Measurements from ENCODE around the gene SIRT5. TPM values are rescaled to one million over a fixed set of nuclear protein-coding genes. Genes with fewer than 3 reads are reported as not detected.

SIRT5 gene
- total RNA-seq, 1 experiment from 2014 or later: 7.6 TPM

GRCh38 chr6:13573669-13574110, 711 bp upstream of the SIRT5 start:
- POLR2A ChIA-PET (ENCODE audit: low non-redundant PET): no interaction called here
- H3K27me3 ChIP-seq (replicated peaks; ENCODE audit: insufficient read depth, low read depth, low read length, poor library complexity): no peaks in the 10 kb centered on the region
- H3K4me3 ChIP-seq (ENCODE audit: low read depth, low read length, poor library complexity, severe bottlenecking): peak overlapping the region; percentile 67
- CTCF ChIA-PET: no interaction called here
- TF ChIP-seq CTCF (conservative IDR thresholded peaks at IDR 0.05; ENCODE audit: low read depth, low read length): no peak
- no peak for TF ChIP-seq EZH2 (IDR thresholded peaks at IDR 0.05; ENCODE audit: borderline replicate concordance, low read depth, low read length, poor library complexity, severe bottlenecking)
- H3K4me1 ChIP-seq (ENCODE audit: insufficient read depth, low read length, poor library complexity, severe bottlenecking): no peaks in the 10 kb centered on the region
- peak overlapping the region; percentile 74 for H3K27ac ChIP-seq (ENCODE audit: low read depth, low read length, poor library complexity, severe bottlenecking)
- TSS peak; percentile 82 for BruUV-seq (replicated peaks)
- H3K9me3 ChIP-seq (ENCODE audit: low read depth, low read length, poor library complexity, severe bottlenecking): no peaks in the 10 kb centered on the region
- H3K36me3 ChIP-seq (ENCODE audit: insufficient read depth, low read length, poor library complexity, severe bottlenecking): no peaks in the 10 kb centered on the region
- peak; percentile 39 for DNase-seq (ENCODE audit: low spot score)
- intact Hi-C loops (cut with micrococcal nuclease; ENCODE audit: unreplicated experiment): no loop called here

GRCh38 chr6:13574149-13574570, 241 bp upstream of the SIRT5 start:
- no TSS peak for BruUV-seq (replicated peaks)
- Histone ChIP-seq H3K4me1 (ENCODE audit: insufficient read depth, low read length, poor library complexity, severe bottlenecking) (no peaks in the 10 kb centered on the region), H3K4me3 (ENCODE audit: low read depth, low read length, poor library complexity, severe bottlenecking) (peak overlapping the region; percentile 67), H3K27ac (ENCODE audit: low read depth, low read length, poor library complexity, severe bottlenecking) (peak overlapping the region; percentile 74), H3K36me3 (ENCODE audit: insufficient read depth, low read length, poor library complexity, severe bottlenecking) (no peaks in the 10 kb centered on the region), H3K9me3 (ENCODE audit: low read depth, low read length, poor library complexity, severe bottlenecking) (no peaks in the 10 kb centered on the region), H3K27me3 (replicated peaks; ENCODE audit: insufficient read depth, low read depth, low read length, poor library complexity) (no peaks in the 10 kb centered on the region)
- DNase-seq (ENCODE audit: low spot score): peak; percentile 96
- POLR2A ChIA-PET (ENCODE audit: low non-redundant PET): interaction anchor here (0.6 kb wide), 1 partner anchor 271 kb away, joined by 4 read pairs; no protein-coding TSS in a partner anchor
- TF ChIP-seq CTCF (conservative IDR thresholded peaks at IDR 0.05; ENCODE audit: low read depth, low read length): peak; percentile 38
- TF ChIP-seq EZH2 (IDR thresholded peaks at IDR 0.05; ENCODE audit: borderline replicate concordance, low read depth, low read length, poor library complexity, severe bottlenecking): no peak
- intact Hi-C loops (cut with micrococcal nuclease; ENCODE audit: unreplicated experiment): no loop called here
- CTCF ChIA-PET: interaction anchor here (0.5 to 1.7 kb wide), 6 partner anchors 12 to 137 kb away, joined by 3 to 15 read pairs (median 6); partner anchors contain the start of genes NOL7 and RANBP9

GRCh38 chr6:13575377-13575775, 975 bp downstream of the SIRT5 start:
- no peak for DNase-seq (ENCODE audit: low spot score)
- H3K4me1 ChIP-seq (ENCODE audit: insufficient read depth, low read length, poor library complexity, severe bottlenecking): no peaks in the 10 kb centered on the region
- no peaks in the 10 kb centered on the region for H3K27me3 ChIP-seq (replicated peaks; ENCODE audit: insufficient read depth, low read depth, low read length, poor library complexity)
- H3K36me3 ChIP-seq (ENCODE audit: insufficient read depth, low read length, poor library complexity, severe bottlenecking): no peaks in the 10 kb centered on the region
- H3K27ac ChIP-seq (ENCODE audit: low read depth, low read length, poor library complexity, severe bottlenecking): no peak overlapping the region
- peak; percentile 81 for TF ChIP-seq CTCF (conservative IDR thresholded peaks at IDR 0.05; ENCODE audit: low read depth, low read length)
- no peak for TF ChIP-seq EZH2 (IDR thresholded peaks at IDR 0.05; ENCODE audit: borderline replicate concordance, low read depth, low read length, poor library complexity, severe bottlenecking)
- no TSS peak for BruUV-seq (replicated peaks)
- POLR2A ChIA-PET (ENCODE audit: low non-redundant PET): interaction anchor here (0.6 kb wide), 1 partner anchor 142 kb away, joined by 4 read pairs; no protein-coding TSS in a partner anchor
- peak overlapping the region; percentile 67 for H3K4me3 ChIP-seq (ENCODE audit: low read depth, low read length, poor library complexity, severe bottlenecking)
- intact Hi-C loops (cut with micrococcal nuclease; ENCODE audit: unreplicated experiment): no loop called here
- CTCF ChIA-PET: interaction anchor here (0.7 to 1.7 kb wide), 7 partner anchors 9 to 327 kb away, joined by 3 to 15 read pairs (median 3); partner anchors contain the start of gene NOL7
- H3K9me3 ChIP-seq (ENCODE audit: low read depth, low read length, poor library complexity, severe bottlenecking): no peaks in the 10 kb centered on the region
